ENCODE results near the gene CCR5.
"Not testable (repeated sequence)": the region's sequence is repeated elsewhere in the genome, so short reads cannot be mapped to it uniquely, and the experiment has no call there.

The CCR5 gene

GRCh38 chr3:46370839-46371518, at the start of gene CCR5:
Gene CCR5 (plus strand): TSS chr3:46370946. CDS start chr3:46372903, 1,957 bp downstream.
- Histone ChIP-seq H3K36me3 (ENCODE audit: insufficient read depth, low read length) (no peaks in the 10 kb centered on the region), H3K9me3 (ENCODE audit: control insufficient read depth, insufficient read depth, low read length) (no peaks in the 10 kb centered on the region), H3K9ac (ENCODE audit: low read depth, low read length) (no peak within 1 kb of the TSS), H3K4me1 (ENCODE audit: insufficient read depth, low read length) (peaks cover 4% of the 10 kb centered on the region; the same call in 1 of the 2 replicates)

DNA sequence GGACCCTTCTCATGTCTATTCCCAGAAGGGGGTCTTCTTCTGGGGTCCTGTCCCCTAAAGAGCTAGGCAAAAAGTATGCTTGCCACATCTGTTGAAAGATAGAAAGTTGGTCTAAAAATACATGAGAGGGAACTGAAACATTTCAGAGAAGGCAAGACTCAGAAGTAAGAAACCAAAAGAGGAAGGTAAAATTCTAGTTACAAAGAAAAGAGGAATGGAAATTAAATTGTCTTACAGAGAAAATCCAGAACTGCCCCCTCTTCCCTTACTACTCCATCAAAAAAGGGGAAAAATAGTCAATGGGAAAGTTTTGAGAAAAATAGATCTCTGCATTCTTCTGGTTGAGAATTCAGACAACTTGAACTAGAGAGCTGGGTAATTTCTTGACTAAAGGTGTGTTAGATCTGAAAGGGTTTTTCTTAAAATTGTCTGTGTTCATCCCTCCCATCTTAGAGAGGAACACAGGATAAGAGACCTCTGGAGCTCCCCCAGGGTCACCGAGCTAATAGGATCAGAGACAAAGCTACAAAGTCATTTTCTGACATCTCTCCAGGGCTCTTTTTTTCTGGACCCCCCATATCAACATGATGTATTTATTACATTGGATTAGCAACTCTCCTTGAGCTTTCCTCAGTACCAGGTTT, 49.2 kb upstream of the CCR5 start:
- Histone ChIP-seq H3K9ac (ENCODE audit: low read depth, low read length) (no peak overlapping the region), H3K36me3 (ENCODE audit: insufficient read depth, low read length) (no peaks in the 10 kb centered on the region), H3K4me1 (ENCODE audit: insufficient read depth, low read length) (no peaks in the 10 kb centered on the region), H3K9me3 (ENCODE audit: control insufficient read depth, insufficient read depth, low read length) (0 out of 2 replicates have a peak, but pooled peaks cover under 1% of the 10 kb centered on the region)

- Histone ChIP-seq H3K9ac (ENCODE audit: low read depth, low read length) (no peak overlapping the region), H3K4me1 (ENCODE audit: insufficient read depth, low read length) (no peaks in the 10 kb centered on the region), H3K9me3 (ENCODE audit: control insufficient read depth, insufficient read depth, low read length) (no peaks in the 10 kb centered on the region), H3K36me3 (ENCODE audit: insufficient read depth, low read length) (no peaks in the 10 kb centered on the region)
Measured at GRCh38 chr3:46324036-46324435, 46.7 kb upstream of the CCR5 start.

DNA sequence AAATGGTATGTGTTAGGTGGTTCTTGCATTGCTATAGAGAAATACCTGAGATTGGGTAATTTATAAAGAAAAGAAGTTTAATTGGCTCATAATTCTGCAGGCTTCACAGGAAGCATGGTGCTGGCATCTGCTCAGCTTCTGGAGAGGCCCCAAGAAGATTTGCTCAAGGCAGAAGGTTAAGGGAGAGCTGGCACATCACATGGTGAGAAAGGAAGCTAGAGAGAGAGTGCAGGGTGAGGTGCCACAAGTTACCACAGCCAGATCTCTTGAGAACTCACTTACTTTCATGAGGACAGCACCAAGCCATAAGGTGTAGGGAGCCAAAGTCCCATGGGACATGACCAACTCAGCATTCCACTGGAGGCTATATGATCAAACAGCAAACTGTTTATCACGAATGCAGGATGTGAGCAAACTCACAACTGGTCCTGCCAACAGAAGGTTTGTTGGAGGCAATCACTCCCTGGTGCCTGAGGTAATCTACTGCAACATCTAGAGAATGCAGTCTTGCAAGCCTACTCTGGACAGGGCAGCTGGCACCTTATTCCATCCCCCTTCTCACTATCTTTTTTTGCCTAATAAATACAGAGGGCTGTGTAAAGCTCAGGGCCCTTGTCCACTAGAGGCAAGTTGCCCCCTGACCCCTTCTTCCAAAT, 45.0 kb upstream of the CCR5 start:
- no peaks in the 10 kb centered on the region for H3K9me3 ChIP-seq (ENCODE audit: control insufficient read depth, insufficient read depth, low read length)
- H3K36me3 ChIP-seq (ENCODE audit: insufficient read depth, low read length) = no peaks in the 10 kb centered on the region
- H3K9ac ChIP-seq (ENCODE audit: low read depth, low read length) = no peak overlapping the region
- no peaks in the 10 kb centered on the region for H3K4me1 ChIP-seq (ENCODE audit: insufficient read depth, low read length)

GRCh38 chr3:46330676-46331075, 40.1 kb upstream of the CCR5 start:
- not testable (repeated sequence) for H3K9me3 ChIP-seq (ENCODE audit: control insufficient read depth, insufficient read depth, low read length); H3K4me1 ChIP-seq (ENCODE audit: insufficient read depth, low read length); H3K36me3 ChIP-seq (ENCODE audit: insufficient read depth, low read length); H3K9ac ChIP-seq (ENCODE audit: low read depth, low read length)

DNA sequence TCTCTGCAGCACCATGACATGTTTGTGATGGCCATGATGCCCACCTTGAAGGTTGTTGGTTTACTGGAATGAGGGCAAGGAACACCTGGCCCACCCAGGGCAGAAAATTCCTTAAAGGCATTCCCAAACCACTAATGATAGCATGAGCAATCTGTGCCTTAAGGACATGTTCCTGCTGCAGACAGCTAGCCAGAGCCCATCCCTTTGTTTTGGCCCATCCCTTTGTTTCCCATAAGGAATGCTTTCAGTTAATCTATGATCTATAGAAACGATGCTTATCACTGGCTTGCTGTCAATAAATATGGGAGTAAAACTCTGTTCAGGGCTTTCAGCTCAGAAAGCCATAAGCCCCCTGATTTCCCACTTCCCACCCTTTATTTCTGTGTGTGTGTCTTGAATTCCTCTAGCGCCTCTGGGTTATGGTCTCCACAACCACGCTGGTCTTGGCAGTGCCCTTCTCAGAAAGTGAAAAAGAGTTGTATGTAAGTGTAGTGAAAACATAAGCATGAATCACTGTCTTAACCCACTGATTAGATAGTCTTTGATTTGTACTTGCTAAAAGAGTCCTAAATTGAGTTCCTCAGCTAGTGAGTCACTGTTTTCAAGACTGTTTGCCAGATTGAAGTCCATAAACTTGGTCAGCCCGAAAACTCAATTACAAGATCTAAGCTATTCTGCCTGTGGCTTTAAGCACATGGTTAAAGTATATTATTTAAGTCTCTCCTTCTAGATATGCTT, 35.8 kb upstream of the CCR5 start:
- Histone ChIP-seq H3K4me1 (ENCODE audit: insufficient read depth, low read length) (no peaks in the 10 kb centered on the region), H3K9me3 (ENCODE audit: control insufficient read depth, insufficient read depth, low read length) (peaks cover 7% of the 10 kb centered on the region; the same call in 1 of the 2 replicates), H3K9ac (ENCODE audit: low read depth, low read length) (no peak overlapping the region), H3K36me3 (ENCODE audit: insufficient read depth, low read length) (no peaks in the 10 kb centered on the region)

GRCh38 chr3:46335541-46335940, 35.2 kb upstream of the CCR5 start:
- no peaks in the 10 kb centered on the region for H3K4me1 ChIP-seq (ENCODE audit: insufficient read depth, low read length)
- no peaks in the 10 kb centered on the region for H3K36me3 ChIP-seq (ENCODE audit: insufficient read depth, low read length)
- H3K9me3 ChIP-seq (ENCODE audit: control insufficient read depth, insufficient read depth, low read length) = peaks cover 7% of the 10 kb centered on the region; the same call in 1 of the 2 replicates
- H3K9ac ChIP-seq (ENCODE audit: low read depth, low read length) = no peak overlapping the region

DNA sequence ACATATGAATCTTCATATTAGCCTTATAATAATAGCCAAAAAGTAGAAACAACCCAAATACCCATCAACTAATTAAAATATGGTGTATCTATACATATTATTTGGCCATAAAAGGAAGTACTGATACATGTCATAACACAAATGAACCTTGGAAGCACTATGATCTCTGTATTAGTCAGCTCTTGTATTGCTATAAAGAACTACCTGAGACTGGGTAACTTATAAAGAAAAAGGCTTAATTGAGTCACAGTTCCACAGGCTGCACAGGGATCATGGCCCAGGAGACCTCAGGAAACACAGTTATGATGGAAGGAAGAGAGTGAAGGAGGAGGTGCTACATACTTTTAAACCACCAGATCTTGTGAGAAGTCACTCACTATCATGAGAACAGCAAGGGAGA, 32.8 kb upstream of the CCR5 start:
- no peaks in the 10 kb centered on the region for H3K4me1 ChIP-seq (ENCODE audit: insufficient read depth, low read length)
- H3K36me3 ChIP-seq (ENCODE audit: insufficient read depth, low read length) = no peaks in the 10 kb centered on the region
- no peak overlapping the region for H3K9ac ChIP-seq (ENCODE audit: low read depth, low read length)
- H3K9me3 ChIP-seq (ENCODE audit: control insufficient read depth, insufficient read depth, low read length) = peaks cover 7% of the 10 kb centered on the region; the same call in 1 of the 2 replicates

GRCh38 chr3:46338840-46339239, 31.9 kb upstream of the CCR5 start:
- Histone ChIP-seq H3K9me3 (ENCODE audit: control insufficient read depth, insufficient read depth, low read length) (peaks cover 7% of the 10 kb centered on the region; the same call in 1 of the 2 replicates), H3K36me3 (ENCODE audit: insufficient read depth, low read length) (no peaks in the 10 kb centered on the region), H3K4me1 (ENCODE audit: insufficient read depth, low read length) (no peaks in the 10 kb centered on the region), H3K9ac (ENCODE audit: low read depth, low read length) (no peak overlapping the region)

GRCh38 chr3:46344476-46344875, 26.3 kb upstream of the CCR5 start:
- Histone ChIP-seq H3K36me3 (ENCODE audit: insufficient read depth, low read length) (no peaks in the 10 kb centered on the region), H3K9ac (ENCODE audit: low read depth, low read length) (no peak overlapping the region), H3K4me1 (ENCODE audit: insufficient read depth, low read length) (no peaks in the 10 kb centered on the region), H3K9me3 (ENCODE audit: control insufficient read depth, insufficient read depth, low read length) (0 out of 2 replicates have a peak, but pooled peaks cover 3% of the 10 kb centered on the region)

DNA sequence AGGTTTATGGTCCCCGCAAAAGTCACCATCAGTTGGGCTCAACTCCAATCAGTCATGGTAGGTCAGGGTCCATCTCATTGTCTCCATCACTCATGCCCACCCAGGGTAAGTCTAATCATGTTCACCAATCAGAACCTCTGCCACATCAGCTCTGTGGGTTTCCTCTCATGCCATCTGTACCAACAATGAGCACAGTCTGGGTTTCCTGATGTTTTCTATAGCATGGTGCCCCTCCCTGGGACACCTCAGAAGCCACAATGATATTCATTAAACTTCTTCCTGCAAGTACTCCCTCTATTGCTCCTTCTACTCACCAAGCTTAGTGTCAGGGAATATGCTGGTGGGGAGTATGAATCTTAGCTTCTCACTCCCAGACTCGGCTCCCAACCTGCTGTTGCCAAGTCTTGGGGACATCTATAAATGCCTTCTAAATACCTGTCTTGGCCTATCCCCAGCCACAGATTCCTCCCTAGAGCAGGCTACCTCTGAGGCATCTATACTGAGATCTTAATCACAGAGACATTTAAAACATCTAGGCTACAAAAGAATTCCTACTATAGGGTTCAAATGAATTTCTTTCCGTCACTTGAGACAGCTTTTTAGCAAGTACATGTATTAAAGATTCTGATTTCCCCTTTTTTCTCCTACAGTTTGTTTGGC, 21.8 kb upstream of the CCR5 start:
- no peaks in the 10 kb centered on the region for H3K4me1 ChIP-seq (ENCODE audit: insufficient read depth, low read length)
- no peaks in the 10 kb centered on the region for H3K36me3 ChIP-seq (ENCODE audit: insufficient read depth, low read length)
- H3K9me3 ChIP-seq (ENCODE audit: control insufficient read depth, insufficient read depth, low read length) = 0 out of 2 replicates have a peak, but pooled peaks cover 3% of the 10 kb centered on the region
- no peak overlapping the region for H3K9ac ChIP-seq (ENCODE audit: low read depth, low read length)

DNA sequence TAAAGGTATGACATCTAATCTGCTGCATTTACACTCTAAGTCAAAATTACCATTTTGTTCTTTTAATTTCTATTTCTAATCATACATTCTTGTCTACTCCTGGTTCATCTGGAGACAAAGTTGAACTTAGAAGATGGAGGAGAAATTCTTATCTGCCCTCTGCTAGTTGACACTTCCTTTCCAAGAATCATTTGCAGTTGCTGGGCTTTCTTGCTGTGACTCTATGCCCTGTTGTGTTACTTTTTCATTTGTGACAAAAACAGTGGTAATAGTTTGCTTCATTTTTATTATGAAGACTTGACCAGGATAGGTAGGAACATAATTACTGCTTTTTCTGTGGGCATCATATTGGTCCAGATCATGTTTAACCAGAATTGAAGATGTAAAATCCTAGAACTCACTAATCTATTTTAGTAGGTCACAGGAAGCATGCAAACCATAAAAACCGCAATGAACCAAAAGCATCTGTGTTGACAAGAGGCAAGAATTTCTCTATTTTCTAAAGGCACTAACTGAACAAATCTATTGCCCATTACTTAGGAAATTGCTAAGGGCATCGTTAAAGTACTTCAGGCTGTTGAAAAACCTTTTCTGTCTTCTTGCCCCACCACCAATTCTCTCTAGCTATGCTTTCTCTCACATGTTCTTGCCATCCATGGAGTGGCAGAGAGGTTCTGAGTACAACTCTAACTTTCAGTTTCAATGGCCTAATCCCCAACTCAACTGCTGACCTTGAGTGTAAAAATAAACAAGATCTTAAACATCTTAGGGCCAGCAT, 21.1 kb upstream of the CCR5 start:
- H3K9ac ChIP-seq (ENCODE audit: low read depth, low read length) = no peak overlapping the region
- no peaks in the 10 kb centered on the region for H3K4me1 ChIP-seq (ENCODE audit: insufficient read depth, low read length)
- 0 out of 2 replicates have a peak, but pooled peaks cover 3% of the 10 kb centered on the region for H3K9me3 ChIP-seq (ENCODE audit: control insufficient read depth, insufficient read depth, low read length)
- no peaks in the 10 kb centered on the region for H3K36me3 ChIP-seq (ENCODE audit: insufficient read depth, low read length)

DNA sequence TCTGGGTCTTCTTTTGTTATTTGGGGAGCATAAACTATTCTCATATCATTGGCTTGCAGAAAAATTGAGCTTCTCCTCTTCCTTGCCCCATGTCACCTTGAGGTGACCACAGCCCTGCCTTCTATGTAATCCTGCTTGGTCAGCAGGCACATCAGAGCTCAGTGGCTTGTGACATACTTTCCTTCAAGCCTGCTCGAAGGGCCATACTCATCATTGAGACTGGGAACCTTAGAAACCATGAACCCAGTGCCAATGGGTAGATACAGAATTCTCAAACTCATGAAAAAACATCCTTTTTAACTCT, 20.5 kb upstream of the CCR5 start:
- Histone ChIP-seq H3K36me3 (ENCODE audit: insufficient read depth, low read length) (no peaks in the 10 kb centered on the region), H3K4me1 (ENCODE audit: insufficient read depth, low read length) (no peaks in the 10 kb centered on the region), H3K9ac (ENCODE audit: low read depth, low read length) (no peak overlapping the region), H3K9me3 (ENCODE audit: control insufficient read depth, insufficient read depth, low read length) (0 out of 2 replicates have a peak, but pooled peaks cover 3% of the 10 kb centered on the region)

Data from ES-I3 (cell line).